Neural cell (in vitro differentiated cells): ENCODE measurements around the gene ZNF717. TPM values are rescaled to one million over a fixed set of nuclear protein-coding genes. Genes with fewer than 3 reads are reported as not detected.

Experiments used
- H2AFZ ChIP-seq: fragments of 200-600, 300-800 bp; sonication (generic), shearing (Covaris generic); 2 replicates; pipeline ENCODE4 v1.6.0; 2014; ENCODE audit warnings: low read depth, mild to moderate bottlenecking, antibody characterized with exemption, low read length, moderate library complexity
- H3F3A ChIP-seq: fragments of 200-600 bp; shearing (Covaris generic); 2 replicates; pipeline ENCODE4 v1.6.1; 2016; ENCODE audit warnings: mild to moderate bottlenecking, moderate library complexity, mixed read lengths, antibody characterized with exemption, low read length; ENCODE audit not compliant: insufficient read depth, poor library complexity, severe bottlenecking
- H3K27ac ChIP-seq: fragments of 200-600, 300-800 bp; sonication (generic), shearing (Covaris generic); 2 replicates; pipeline ENCODE4 v1.5.1; 2014; ENCODE audit warnings: mild to moderate bottlenecking, low read length, moderate library complexity
- H3K27me3 ChIP-seq: fragments of 300-800, 200-600 bp; sonication (generic), shearing (Covaris generic); 2 replicates; pipeline ENCODE4 v1.6.0; 2014; ENCODE audit warnings: mild to moderate bottlenecking, low read depth, low read length, moderate library complexity; ENCODE audit not compliant: insufficient read depth
- H3K36me3 ChIP-seq: fragments of 300-800, 200-600 bp; sonication (generic), shearing (Covaris generic); 2 replicates; pipeline ENCODE4 v1.5.1; 2014; ENCODE audit warnings: mild to moderate bottlenecking, antibody characterized with exemption, low read length, moderate library complexity; ENCODE audit not compliant: insufficient read depth
- H3K4me2 ChIP-seq: fragments of 300-800, 200-600 bp; sonication (generic), shearing (Covaris generic); 2 replicates; pipeline ENCODE4 v1.6.0; 2014; ENCODE audit warnings: mild to moderate bottlenecking, low read length
- H3K4me3 ChIP-seq: fragments of 300-800, 200-600 bp; sonication (generic), shearing (Covaris generic); 2 replicates; pipeline ENCODE4 v1.5.1; 2014; ENCODE audit warnings: mild to moderate bottlenecking, low read length, moderate library complexity
- H3K79me2 ChIP-seq: fragments of 200-600 bp; shearing (Covaris generic); replicated peaks from 2 replicates; pipeline ENCODE4 v1.6.0; 2014; ENCODE audit warnings: mild to moderate bottlenecking, low read length, moderate library complexity; ENCODE audit not compliant: insufficient read depth
- H3K9ac ChIP-seq: fragments of 300-800, 200-600 bp; sonication (generic), shearing (Covaris generic); 2 replicates; pipeline ENCODE4 v1.6.1; 2016; ENCODE audit warnings: mild to moderate bottlenecking, low read length, mixed read lengths
- H3K9me2 ChIP-seq: fragments of 200-600 bp; shearing (Covaris generic); 2 replicates; pipeline ENCODE4 v1.6.1; 2016; ENCODE audit warnings: mild to moderate bottlenecking, low read length, mixed read lengths; ENCODE audit not compliant: insufficient read depth
- H3K9me3 ChIP-seq: fragments of 200-600, 300-800 bp; sonication (generic), shearing (Covaris generic); 2 replicates; pipeline ENCODE4 v1.6.1; 2016; ENCODE audit warnings: mild to moderate bottlenecking, mixed run types, low read length, moderate library complexity, mixed read lengths
- H4K20me1 ChIP-seq: fragments of 200-600 bp; shearing (Covaris generic); 2 replicates; pipeline ENCODE4 v1.6.1; 2016; ENCODE audit warnings: mild to moderate bottlenecking, mixed run types; ENCODE audit not compliant: insufficient read depth
- EP300 ChIP-seq: fragments of 450-650 bp; conservative IDR thresholded peaks from 2 replicates; pipeline ENCODE4 v1.6.1; 2014; ENCODE audit warnings: antibody characterized with exemption, mild to moderate bottlenecking, moderate library complexity; ENCODE audit not compliant: poor library complexity, severe bottlenecking
- EZH2 ChIP-seq: fragments of 200-600, 300-800 bp; shearing (Covaris generic), sonication (generic); IDR thresholded peaks from 2 replicates; pipeline ENCODE4 v1.6.1; 2014; ENCODE audit warnings: antibody characterized with exemption, low read length, borderline replicate concordance, mild to moderate bottlenecking; ENCODE audit not compliant: insufficient read depth, poor library complexity, severe bottlenecking
- MXI1 ChIP-seq: fragments of 450-650 bp; conservative IDR thresholded peaks from 2 replicates; pipeline ENCODE4 v1.6.1; 2014; ENCODE audit warnings: antibody characterized with exemption, mild to moderate bottlenecking; ENCODE audit not compliant: poor library complexity, severe bottlenecking
- POLR2AphosphoS5 ChIP-seq: IDR thresholded peaks from 2 replicates; pipeline ENCODE4 v1.6.1; 2012
- RAD21 ChIP-seq: fragments of 450-650 bp; conservative IDR thresholded peaks from 2 replicates; pipeline ENCODE4 v1.6.1; 2014; ENCODE audit warnings: antibody characterized with exemption, mild to moderate bottlenecking, moderate library complexity
- SMC3 ChIP-seq: fragments of 450-650 bp; conservative IDR thresholded peaks from 2 replicates; pipeline ENCODE4 v1.6.1; 2014; ENCODE audit warnings: antibody characterized with exemption, mild to moderate bottlenecking, moderate library complexity; ENCODE audit not compliant: poor library complexity
- TAF1 ChIP-seq: IDR thresholded peaks from 2 replicates; pipeline ENCODE4 v1.6.1; 2012; ENCODE audit warnings: low read depth
- polyA plus RNA-seq: library from polyadenylated mRNA; depleted of rRNA; stranded (reverse); fragments of >200 nt; gene quantifications from 2 replicates; pipeline ENCODE4 v1.2.3, GENCODE V29; 2014
- TF ChIP-seq, protein P1 (sequence below): IDR thresholded peaks from 2 replicates; pipeline ENCODE4 v1.6.1; 2012; ENCODE audit warnings: borderline replicate concordance
- TF ChIP-seq, protein P2 (sequence below): fragments of 450-650 bp; IDR thresholded peaks from 2 replicates; pipeline ENCODE4 v1.5.1; 2014; ENCODE audit warnings: antibody characterized with exemption, mild to moderate bottlenecking, moderate library complexity; ENCODE audit not compliant: poor library complexity, severe bottlenecking

Gene ZNF717
- polyA plus RNA-seq, 1 donor from 2014 or later: 7.0 TPM

DNA sequence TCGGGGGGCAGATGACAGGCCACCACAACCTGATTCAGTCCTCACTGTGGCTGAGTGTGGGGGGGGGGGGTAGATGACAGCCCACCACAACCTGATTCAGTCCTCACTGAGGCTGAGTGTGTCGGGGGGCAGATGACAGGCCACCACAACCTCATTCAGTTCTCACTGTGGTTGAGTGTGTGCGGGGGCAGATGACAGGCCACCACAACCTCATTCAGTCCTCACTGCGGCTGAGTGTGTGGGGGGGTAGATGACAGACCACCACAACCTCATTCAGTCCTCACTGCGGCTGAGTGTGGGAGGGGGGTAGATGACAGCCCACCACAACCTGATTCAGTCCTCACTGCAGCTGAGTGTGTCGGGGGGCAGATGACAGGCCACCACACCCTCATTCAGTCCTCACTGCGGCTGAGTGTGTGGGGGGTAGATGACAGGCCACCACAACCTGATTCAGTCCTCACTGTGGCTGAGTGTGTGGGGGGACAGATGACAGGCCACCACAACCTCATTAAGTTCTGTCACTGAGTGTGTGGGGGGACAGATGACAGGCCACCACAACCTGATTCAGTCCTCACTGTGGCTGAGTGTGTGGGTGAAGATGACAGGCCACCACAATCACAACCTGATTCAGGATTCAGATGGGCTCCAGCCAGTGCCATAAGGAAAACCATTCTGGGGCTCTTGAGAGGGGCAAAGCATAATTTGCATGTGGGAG lies 16.9 kb downstream of the ZNF717 start:
- Histone ChIP-seq H3K4me3 (no peak overlapping the region), H3F3A (no peaks in the 10 kb centered on the region), H3K27ac (no peak overlapping the region), H2AFZ (no peak overlapping the region), H3K36me3 (no peaks in the 10 kb centered on the region), H3K9ac (no peak overlapping the region), H3K9me2 (no peaks in the 10 kb centered on the region), H3K27me3 (no peaks in the 10 kb centered on the region), H3K9me3 (peaks cover 3% of the 10 kb centered on the region), H3K4me2 (no peak overlapping the region), H3K79me2 (no peaks in the 10 kb centered on the region), H4K20me1 (no peaks in the 10 kb centered on the region)
- TF ChIP-seq EP300: no peak
- no peak for TF ChIP-seq SMC3
- no peak for TF ChIP-seq MXI1
- TF ChIP-seq, protein P1, sequence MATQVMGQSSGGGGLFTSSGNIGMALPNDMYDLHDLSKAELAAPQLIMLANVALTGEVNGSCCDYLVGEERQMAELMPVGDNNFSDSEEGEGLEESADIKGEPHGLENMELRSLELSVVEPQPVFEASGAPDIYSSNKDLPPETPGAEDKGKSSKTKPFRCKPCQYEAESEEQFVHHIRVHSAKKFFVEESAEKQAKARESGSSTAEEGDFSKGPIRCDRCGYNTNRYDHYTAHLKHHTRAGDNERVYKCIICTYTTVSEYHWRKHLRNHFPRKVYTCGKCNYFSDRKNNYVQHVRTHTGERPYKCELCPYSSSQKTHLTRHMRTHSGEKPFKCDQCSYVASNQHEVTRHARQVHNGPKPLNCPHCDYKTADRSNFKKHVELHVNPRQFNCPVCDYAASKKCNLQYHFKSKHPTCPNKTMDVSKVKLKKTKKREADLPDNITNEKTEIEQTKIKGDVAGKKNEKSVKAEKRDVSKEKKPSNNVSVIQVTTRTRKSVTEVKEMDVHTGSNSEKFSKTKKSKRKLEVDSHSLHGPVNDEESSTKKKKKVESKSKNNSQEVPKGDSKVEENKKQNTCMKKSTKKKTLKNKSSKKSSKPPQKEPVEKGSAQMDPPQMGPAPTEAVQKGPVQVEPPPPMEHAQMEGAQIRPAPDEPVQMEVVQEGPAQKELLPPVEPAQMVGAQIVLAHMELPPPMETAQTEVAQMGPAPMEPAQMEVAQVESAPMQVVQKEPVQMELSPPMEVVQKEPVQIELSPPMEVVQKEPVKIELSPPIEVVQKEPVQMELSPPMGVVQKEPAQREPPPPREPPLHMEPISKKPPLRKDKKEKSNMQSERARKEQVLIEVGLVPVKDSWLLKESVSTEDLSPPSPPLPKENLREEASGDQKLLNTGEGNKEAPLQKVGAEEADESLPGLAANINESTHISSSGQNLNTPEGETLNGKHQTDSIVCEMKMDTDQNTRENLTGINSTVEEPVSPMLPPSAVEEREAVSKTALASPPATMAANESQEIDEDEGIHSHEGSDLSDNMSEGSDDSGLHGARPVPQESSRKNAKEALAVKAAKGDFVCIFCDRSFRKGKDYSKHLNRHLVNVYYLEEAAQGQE: no peak
- TF ChIP-seq RAD21: no peak

- Histone ChIP-seq H3K9me3 (peaks cover 35% of the 10 kb centered on the region), H3K27ac (no peak overlapping the region), H2AFZ (no peak overlapping the region), H3K27me3 (no peaks in the 10 kb centered on the region), H3K4me2 (no peak overlapping the region), H3K79me2 (no peaks in the 10 kb centered on the region), H3F3A (no peaks in the 10 kb centered on the region), H3K9me2 (no peaks in the 10 kb centered on the region), H3K36me3 (no peaks in the 10 kb centered on the region), H4K20me1 (no peaks in the 10 kb centered on the region), H3K9ac (no peak overlapping the region), H3K4me3 (no peak overlapping the region)
- TF ChIP-seq, protein P1: no peak
- TF ChIP-seq EZH2 (no peak), RAD21 (no peak), TAF1 (no peak), POLR2AphosphoS5 (no peak), EP300 (no peak), SMC3 (no peak), MXI1 (no peak)
- TF ChIP-seq, protein P2, sequence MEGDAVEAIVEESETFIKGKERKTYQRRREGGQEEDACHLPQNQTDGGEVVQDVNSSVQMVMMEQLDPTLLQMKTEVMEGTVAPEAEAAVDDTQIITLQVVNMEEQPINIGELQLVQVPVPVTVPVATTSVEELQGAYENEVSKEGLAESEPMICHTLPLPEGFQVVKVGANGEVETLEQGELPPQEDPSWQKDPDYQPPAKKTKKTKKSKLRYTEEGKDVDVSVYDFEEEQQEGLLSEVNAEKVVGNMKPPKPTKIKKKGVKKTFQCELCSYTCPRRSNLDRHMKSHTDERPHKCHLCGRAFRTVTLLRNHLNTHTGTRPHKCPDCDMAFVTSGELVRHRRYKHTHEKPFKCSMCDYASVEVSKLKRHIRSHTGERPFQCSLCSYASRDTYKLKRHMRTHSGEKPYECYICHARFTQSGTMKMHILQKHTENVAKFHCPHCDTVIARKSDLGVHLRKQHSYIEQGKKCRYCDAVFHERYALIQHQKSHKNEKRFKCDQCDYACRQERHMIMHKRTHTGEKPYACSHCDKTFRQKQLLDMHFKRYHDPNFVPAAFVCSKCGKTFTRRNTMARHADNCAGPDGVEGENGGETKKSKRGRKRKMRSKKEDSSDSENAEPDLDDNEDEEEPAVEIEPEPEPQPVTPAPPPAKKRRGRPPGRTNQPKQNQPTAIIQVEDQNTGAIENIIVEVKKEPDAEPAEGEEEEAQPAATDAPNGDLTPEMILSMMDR: no peak
These were observed 47.4 kb downstream of the ZNF717 start for GRCh38 chr3:75737831-75738493.
